ENCODE results near the gene BIN1.
"Not testable (repeated sequence)": the region's sequence is repeated elsewhere in the genome, so short reads cannot be mapped to it uniquely, and the experiment has no call there.

The BIN1 gene

GRCh38 chr2:127039387-127040031 is 67.4 kb downstream of the BIN1 start:
- Histone ChIP-seq H3K27ac (no peak overlapping the region), H3K4me3 (no peak overlapping the region)
- no peak for DNase-seq (ENCODE audit: low spot score)
- TF ChIP-seq CTCF (IDR thresholded peaks at IDR 0.05) = no peak

- Histone ChIP-seq H3K27ac (no peak overlapping the region), H3K4me3 (no peak overlapping the region)
- TF ChIP-seq CTCF (IDR thresholded peaks at IDR 0.05) = no peak
- DNase-seq (ENCODE audit: low spot score) = peak; percentile 16
These were observed 69.5 kb downstream of the BIN1 start for GRCh38 chr2:127037476-127037875.

- no peak for TF ChIP-seq CTCF (IDR thresholded peaks at IDR 0.05)
- no peak overlapping the region for H3K4me3 ChIP-seq
These were observed 71.9 kb downstream of the BIN1 start for GRCh38 chr2:127034883-127035611.

GRCh38 chr2:127034051-127034450 is 72.9 kb downstream of the BIN1 start:
- DNase-seq (ENCODE audit: low spot score) = no peak
- Histone ChIP-seq H3K27ac (no peak overlapping the region), H3K4me3 (no peak overlapping the region)
- no peak for TF ChIP-seq CTCF (IDR thresholded peaks at IDR 0.05)

More at GRCh38 chr2:127034883-127035611, 71.9 kb downstream of the BIN1 start:
- no peak overlapping the region for H3K27ac ChIP-seq
- DNase-seq (ENCODE audit: low spot score) = peak; percentile 33

- Histone ChIP-seq H3K4me3 (no peak overlapping the region), H3K27ac (no peak overlapping the region)
- DNase-seq (ENCODE audit: low spot score) = no peak
- TF ChIP-seq CTCF (IDR thresholded peaks at IDR 0.05) = no peak
These were observed 74.3 kb downstream of the BIN1 start for GRCh38 chr2:127032621-127033020.

GRCh38 chr2:127029350-127030051 is 77.5 kb downstream of the BIN1 start:
- no peak overlapping the region for H3K27ac ChIP-seq
- no peak for DNase-seq (ENCODE audit: low spot score)
- TF ChIP-seq CTCF (IDR thresholded peaks at IDR 0.05) = no peak
- H3K4me3 ChIP-seq = no peak overlapping the region

GRCh38 chr2:127028745-127029144 is 78.2 kb downstream of the BIN1 start:
- not testable (repeated sequence) for H3K4me3 ChIP-seq; DNase-seq (ENCODE audit: low spot score); H3K27ac ChIP-seq
